Measurements from ENCODE around the gene YY2. TPM values are rescaled to one million over a fixed set of nuclear protein-coding genes. Genes with fewer than 3 reads are reported as not detected.
A peak's percentile ranks its signal among the peaks of the same experiment; 100 is the strongest.
"Not testable (repeated sequence)": the region's sequence is repeated elsewhere in the genome, so short reads cannot be mapped to it uniquely, and the experiment has no call there.

The YY2 gene
- polyA plus RNA-seq, result 1 to 10 TPM in 1 of 4 donors, under 1 TPM in 1, not detected in 2; 0.95 to 2.1 TPM
- long read RNA-seq, donor 1, partial matches to known transcripts, result 0 of 1 reads
- long read RNA-seq, donor 1, other reads (novel, unspliced or antisense), result 0 of 1 reads
- long read RNA-seq, donor 2, result 0 reads
- long read RNA-seq, donor 3, partial matches to known transcripts, result 0 of 2 reads
- long read RNA-seq, donor 3, other reads (novel, unspliced or antisense), result 0 of 2 reads
- long read RNA-seq, donor 4, result 0 reads
- long read RNA-seq, donor 5, result 0 reads
- long read RNA-seq, donor 6, partial matches to known transcripts, result 0 of 2 reads
- long read RNA-seq, donor 6, other reads (novel, unspliced or antisense), result 0 of 2 reads
- long read RNA-seq, donor 7, partial matches to known transcripts, result 0 of 3 reads
- long read RNA-seq, donor 7, other reads (novel, unspliced or antisense), result 0 of 3 reads
- long read RNA-seq, donor 8, result 0 reads
- long read RNA-seq, donor 9, result 0 reads
- long read RNA-seq, donor 10, partial matches to known transcripts, result 0 of 2 reads
- long read RNA-seq, donor 10, other reads (novel, unspliced or antisense), result 0 of 2 reads

DNA sequence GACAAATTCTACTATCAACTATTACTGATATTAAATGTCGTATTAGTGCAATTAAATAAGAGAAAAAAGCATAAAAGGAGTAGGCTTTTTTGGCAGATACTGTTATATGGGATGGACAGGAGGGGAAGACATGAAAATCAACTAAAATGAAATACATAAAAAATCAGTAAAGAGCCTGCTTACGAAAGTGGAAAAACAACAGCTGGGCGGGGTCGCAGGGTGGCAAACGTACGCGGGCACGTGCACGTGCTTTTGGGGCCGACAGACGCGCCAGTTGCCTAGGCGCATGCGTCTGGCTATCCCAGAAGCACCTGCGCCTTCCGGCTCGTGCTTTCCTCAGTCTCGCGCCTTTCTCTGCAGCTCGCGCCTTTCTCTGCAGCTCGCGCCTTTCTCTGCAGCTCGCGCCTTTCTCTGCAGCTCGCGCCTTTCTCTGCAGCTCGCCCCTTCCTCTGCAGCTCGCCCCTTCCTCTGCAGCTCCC, at the start of gene YY2:
Gene YY2, plus strand, starts transcription at position 51 of the 479 bp plus-strand sequence. CDS start 498 bp downstream, outside the sequence.
- WGBS, 3 donors, result 93 to 99% (median 98%) methylated on average over 25 to 29 of the region's 29 CpGs
- no peaks in the 10 kb centered on the region for H3K9me3 ChIP-seq (ENCODE audit: control insufficient read depth in 2 of 2, insufficient read depth in 1 of 2, low read depth in 1 of 2, low read length in 1 of 2)
- H3K27ac ChIP-seq (ENCODE audit: low read depth in 1 of 3, low read length in 2 of 3), result no peak within 1 kb of the TSS
- H3K36me3 ChIP-seq (ENCODE audit: control insufficient read depth in 3 of 3, insufficient read depth in 2 of 3, low read depth in 1 of 3, low read length in 3 of 3), result peaks cover 0 to 18% (median 2%) of the 10 kb centered on the region in 3 donors
- H3K27me3 ChIP-seq (ENCODE audit: control insufficient read depth in 3 of 3, insufficient read depth in 3 of 3, low read length in 3 of 3), result no peaks in the 10 kb centered on the region
- H3K4me1 ChIP-seq (ENCODE audit: control insufficient read depth in 3 of 3, insufficient read depth in 2 of 3, low read depth in 1 of 3, low read length in 2 of 3), result no peaks in the 10 kb centered on the region
- DNase-seq (no peak), FAIRE-seq (no peak)
- H3K4me3 ChIP-seq (ENCODE audit: low read depth in 1 of 3, low read length in 3 of 3), result no peak within 1 kb of the TSS

DNA sequence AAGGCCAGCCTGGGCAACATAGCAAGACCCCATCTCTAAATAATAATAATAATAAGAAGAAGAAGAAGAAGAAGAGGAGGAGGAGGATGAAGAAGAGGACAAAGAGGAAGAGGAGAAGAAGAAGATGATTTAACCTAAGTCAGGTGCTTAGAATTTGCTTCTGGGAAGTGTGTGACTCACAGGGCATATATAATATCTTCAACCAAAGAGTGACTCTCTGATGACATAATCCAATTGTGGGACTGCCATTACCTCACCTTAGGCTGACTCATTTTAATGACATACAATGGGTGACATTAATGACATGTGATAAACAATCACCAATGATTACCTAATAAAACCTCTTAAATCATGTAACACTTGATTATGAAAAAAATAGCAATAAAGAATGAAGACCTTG, 49.1 kb upstream of the YY2 start:
- no peak overlapping the region for H3K4me3 ChIP-seq (ENCODE audit: low read depth in 1 of 3, low read length in 3 of 3)
- H3K27ac ChIP-seq (ENCODE audit: low read depth in 1 of 3, low read length in 2 of 3), result no peak overlapping the region
- H3K4me1 ChIP-seq (ENCODE audit: control insufficient read depth in 3 of 3, insufficient read depth in 2 of 3, low read depth in 1 of 3, low read length in 2 of 3), result peaks cover 0 to 15% (median 0%) of the 10 kb centered on the region in 3 donors
- H3K27me3 ChIP-seq (ENCODE audit: control insufficient read depth in 3 of 3, insufficient read depth in 3 of 3, low read length in 3 of 3), result no peaks in the 10 kb centered on the region
- FAIRE-seq (no peak), DNase-seq (peak; percentile 9 to 27)
- H3K9me3 ChIP-seq (ENCODE audit: control insufficient read depth in 2 of 2, insufficient read depth in 1 of 2, low read depth in 1 of 2, low read length in 1 of 2), result peaks cover 0 to 4% of the 10 kb centered on the region in 2 donors
- no peaks in the 10 kb centered on the region for H3K36me3 ChIP-seq (ENCODE audit: control insufficient read depth in 3 of 3, insufficient read depth in 2 of 3, low read depth in 1 of 3, low read length in 3 of 3)

DNA sequence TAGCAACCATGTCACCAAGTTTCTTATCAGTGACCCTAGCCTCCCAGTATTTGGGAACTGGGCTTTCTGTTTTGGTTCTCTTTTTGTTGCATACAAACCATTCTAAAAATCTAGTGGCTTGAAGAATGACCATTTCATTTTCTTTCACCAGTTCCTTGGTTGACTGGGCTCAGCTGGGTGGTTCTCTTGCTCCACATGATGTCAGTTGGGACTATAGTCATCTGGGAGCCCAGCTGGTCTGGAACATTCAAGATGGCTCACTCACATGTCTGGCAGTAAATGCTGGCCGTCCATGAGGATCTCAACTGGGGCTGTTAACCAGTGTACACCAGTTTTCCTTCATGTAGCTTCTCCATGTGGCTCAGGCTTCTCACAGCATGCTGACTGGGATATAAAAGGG, 44.0 kb upstream of the YY2 start:
- no peaks in the 10 kb centered on the region for H3K36me3 ChIP-seq (ENCODE audit: control insufficient read depth in 3 of 3, insufficient read depth in 2 of 3, low read depth in 1 of 3, low read length in 3 of 3)
- DNase-seq (no peak), FAIRE-seq (no peak)
- H3K27ac ChIP-seq (ENCODE audit: low read depth in 1 of 3, low read length in 2 of 3), result no peak overlapping the region
- H3K27me3 ChIP-seq (ENCODE audit: control insufficient read depth in 3 of 3, insufficient read depth in 3 of 3, low read length in 3 of 3), result no peaks in the 10 kb centered on the region
- H3K9me3 ChIP-seq (ENCODE audit: control insufficient read depth in 2 of 2, insufficient read depth in 1 of 2, low read depth in 1 of 2, low read length in 1 of 2), result peaks cover 0 to 9% of the 10 kb centered on the region in 2 donors
- 70 to 91% (median 79%) methylated on average over 1 of the region's 1 CpG for WGBS, 3 donors
- H3K4me1 ChIP-seq (ENCODE audit: control insufficient read depth in 3 of 3, insufficient read depth in 2 of 3, low read depth in 1 of 3, low read length in 2 of 3), result no peaks in the 10 kb centered on the region
- H3K4me3 ChIP-seq (ENCODE audit: low read depth in 1 of 3, low read length in 3 of 3), result no peak overlapping the region

DNA sequence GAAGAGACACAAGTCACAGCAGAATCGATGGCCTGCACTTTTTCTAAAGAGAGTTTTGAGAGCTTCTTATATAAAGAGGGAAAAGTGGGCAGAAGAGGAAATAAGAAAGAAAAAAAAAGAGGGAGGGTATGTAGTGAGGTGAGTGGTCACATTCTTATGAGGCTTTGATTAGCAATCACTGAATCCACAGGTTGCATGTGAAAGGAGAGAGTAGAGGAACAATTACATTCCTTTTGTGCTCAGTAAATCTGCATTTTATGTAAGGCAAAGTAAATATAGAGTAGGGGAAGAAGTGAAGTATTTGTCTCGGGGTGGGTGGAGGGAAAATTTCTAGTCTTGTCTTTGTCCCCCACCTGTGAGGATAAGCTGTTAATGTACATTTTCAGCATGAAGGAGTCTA, 43.2 kb upstream of the YY2 start:
- Histone ChIP-seq H3K27ac (ENCODE audit: low read depth in 1 of 3, low read length in 2 of 3) (no peak overlapping the region), H3K27me3 (ENCODE audit: control insufficient read depth in 3 of 3, insufficient read depth in 3 of 3, low read length in 3 of 3) (no peaks in the 10 kb centered on the region), H3K4me1 (ENCODE audit: control insufficient read depth in 3 of 3, insufficient read depth in 2 of 3, low read depth in 1 of 3, low read length in 2 of 3) (no peaks in the 10 kb centered on the region), H3K9me3 (ENCODE audit: control insufficient read depth in 2 of 2, insufficient read depth in 1 of 2, low read depth in 1 of 2, low read length in 1 of 2) (peaks cover 0 to 9% of the 10 kb centered on the region in 2 donors), H3K4me3 (ENCODE audit: low read depth in 1 of 3, low read length in 3 of 3) (no peak overlapping the region), H3K36me3 (ENCODE audit: control insufficient read depth in 3 of 3, insufficient read depth in 2 of 3, low read depth in 1 of 3, low read length in 3 of 3) (no peaks in the 10 kb centered on the region)
- 80 to 86% (median 85%) methylated on average over 2 of the region's 2 CpGs for WGBS, 3 donors
- FAIRE-seq (no peak), DNase-seq (no peak)

DNA sequence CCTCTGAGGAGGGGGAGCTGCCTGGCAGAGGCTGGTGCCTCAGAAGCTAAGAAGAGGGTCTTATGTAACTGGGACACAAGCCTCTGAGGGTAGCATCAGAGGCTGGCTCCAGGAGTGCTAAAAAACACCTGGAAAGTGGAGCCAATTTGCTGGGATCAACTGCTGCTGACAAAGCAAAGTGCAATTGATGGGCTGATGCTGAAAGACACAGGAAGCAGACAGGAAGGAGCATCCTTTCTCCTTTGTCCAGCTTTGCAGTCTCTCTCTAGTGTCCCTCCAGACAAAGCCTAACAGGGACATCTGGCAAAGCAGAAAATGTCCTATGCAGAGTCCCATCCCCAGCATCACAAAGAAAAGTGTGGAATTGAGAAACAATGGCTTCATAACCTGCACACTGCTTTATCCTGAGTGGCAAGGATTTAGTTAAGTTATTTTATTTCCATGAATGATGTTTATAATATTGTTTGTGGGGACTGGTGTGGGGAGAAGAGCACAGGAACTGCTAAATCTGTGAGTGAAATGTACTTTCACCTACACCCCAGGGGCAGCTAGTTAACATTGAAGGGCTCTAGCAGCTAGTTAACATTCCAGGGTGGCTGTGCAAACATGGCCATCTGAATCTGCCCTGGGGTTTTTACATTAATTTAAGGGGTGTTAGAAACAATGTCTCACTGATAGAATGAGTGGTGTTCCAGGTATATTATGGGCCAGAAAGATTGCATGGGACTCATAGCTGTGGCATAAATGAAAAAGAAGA, 42.0 kb upstream of the YY2 start:
- no peak overlapping the region for H3K4me3 ChIP-seq (ENCODE audit: low read depth in 1 of 3, low read length in 3 of 3)
- FAIRE-seq (no peak), DNase-seq (no peak)
- no peak overlapping the region for H3K27ac ChIP-seq (ENCODE audit: low read depth in 1 of 3, low read length in 2 of 3)
- no peaks in the 10 kb centered on the region for H3K27me3 ChIP-seq (ENCODE audit: control insufficient read depth in 3 of 3, insufficient read depth in 3 of 3, low read length in 3 of 3)
- H3K9me3 ChIP-seq (ENCODE audit: control insufficient read depth in 2 of 2, insufficient read depth in 1 of 2, low read depth in 1 of 2, low read length in 1 of 2), result peaks cover 0 to 9% of the 10 kb centered on the region in 2 donors
- H3K36me3 ChIP-seq (ENCODE audit: control insufficient read depth in 3 of 3, insufficient read depth in 2 of 3, low read depth in 1 of 3, low read length in 3 of 3), result no peaks in the 10 kb centered on the region
- no peaks in the 10 kb centered on the region for H3K4me1 ChIP-seq (ENCODE audit: control insufficient read depth in 3 of 3, insufficient read depth in 2 of 3, low read depth in 1 of 3, low read length in 2 of 3)

DNA sequence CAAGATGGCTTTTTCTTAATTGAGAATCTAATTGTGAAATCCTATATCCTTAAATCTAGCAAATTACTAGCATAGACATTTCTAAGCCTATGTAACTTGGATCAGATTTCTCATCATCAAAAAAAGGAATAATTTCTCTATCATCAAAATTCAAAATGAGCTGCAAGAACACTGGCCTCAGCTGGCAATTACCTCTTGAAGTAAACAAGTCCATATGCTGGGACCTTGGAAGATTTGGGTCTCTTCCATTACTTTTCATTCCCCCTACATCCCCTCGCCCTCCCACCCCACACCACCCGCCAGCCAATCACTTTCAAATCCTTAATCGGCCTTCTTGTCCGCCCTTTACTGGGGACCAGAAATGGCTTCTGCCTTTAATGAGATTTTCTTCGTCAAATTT, 39.7 kb upstream of the YY2 start:
- WGBS, 3 donors, result 78 to 91% (median 88%) methylated on average over 5 of the region's 5 CpGs
- Histone ChIP-seq H3K36me3 (ENCODE audit: control insufficient read depth in 3 of 3, insufficient read depth in 2 of 3, low read depth in 1 of 3, low read length in 3 of 3) (no peaks in the 10 kb centered on the region), H3K27ac (ENCODE audit: low read depth in 1 of 3, low read length in 2 of 3) (no peak overlapping the region), H3K4me3 (ENCODE audit: low read depth in 1 of 3, low read length in 3 of 3) (no peak overlapping the region), H3K4me1 (ENCODE audit: control insufficient read depth in 3 of 3, insufficient read depth in 2 of 3, low read depth in 1 of 3, low read length in 2 of 3) (no peaks in the 10 kb centered on the region), H3K9me3 (ENCODE audit: control insufficient read depth in 2 of 2, insufficient read depth in 1 of 2, low read depth in 1 of 2, low read length in 1 of 2) (peaks cover 0 to 9% of the 10 kb centered on the region in 2 donors), H3K27me3 (ENCODE audit: control insufficient read depth in 3 of 3, insufficient read depth in 3 of 3, low read length in 3 of 3) (no peaks in the 10 kb centered on the region)
- FAIRE-seq (no peak), DNase-seq (no peak)

DNA sequence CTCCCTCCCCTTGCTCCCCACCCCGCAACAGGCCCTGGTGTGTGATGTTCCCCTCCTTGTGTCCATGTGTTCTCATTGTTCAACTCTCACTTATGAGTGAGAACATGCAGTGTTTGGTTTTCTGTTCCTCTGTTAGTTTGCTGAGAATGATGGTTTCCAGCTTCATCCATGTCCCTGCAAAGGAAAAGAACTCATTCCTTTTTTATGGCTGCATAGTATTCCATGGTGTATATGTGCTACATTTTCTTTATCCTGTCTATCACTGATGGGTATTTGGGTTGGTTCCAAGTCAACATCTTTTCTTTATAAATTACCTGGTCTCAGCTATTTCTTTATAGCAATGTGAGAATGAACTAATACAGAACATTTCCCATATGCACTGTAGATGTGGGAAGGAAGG, 35.6 kb upstream of the YY2 start:
- H3K4me1 ChIP-seq (ENCODE audit: control insufficient read depth in 3 of 3, insufficient read depth in 2 of 3, low read depth in 1 of 3, low read length in 2 of 3); H3K27me3 ChIP-seq (ENCODE audit: control insufficient read depth in 3 of 3, insufficient read depth in 3 of 3, low read length in 3 of 3); H3K27ac ChIP-seq (ENCODE audit: low read depth in 1 of 3, low read length in 2 of 3); DNase-seq; FAIRE-seq; H3K36me3 ChIP-seq (ENCODE audit: control insufficient read depth in 3 of 3, insufficient read depth in 2 of 3, low read depth in 1 of 3, low read length in 3 of 3); H3K9me3 ChIP-seq (ENCODE audit: control insufficient read depth in 2 of 2, insufficient read depth in 1 of 2, low read depth in 1 of 2, low read length in 1 of 2); H3K4me3 ChIP-seq (ENCODE audit: low read depth in 1 of 3, low read length in 3 of 3): not testable (repeated sequence)
- 84 to 100% (median 90%) methylated on average over 1 of the region's 1 CpG for WGBS, 3 donors

DNA sequence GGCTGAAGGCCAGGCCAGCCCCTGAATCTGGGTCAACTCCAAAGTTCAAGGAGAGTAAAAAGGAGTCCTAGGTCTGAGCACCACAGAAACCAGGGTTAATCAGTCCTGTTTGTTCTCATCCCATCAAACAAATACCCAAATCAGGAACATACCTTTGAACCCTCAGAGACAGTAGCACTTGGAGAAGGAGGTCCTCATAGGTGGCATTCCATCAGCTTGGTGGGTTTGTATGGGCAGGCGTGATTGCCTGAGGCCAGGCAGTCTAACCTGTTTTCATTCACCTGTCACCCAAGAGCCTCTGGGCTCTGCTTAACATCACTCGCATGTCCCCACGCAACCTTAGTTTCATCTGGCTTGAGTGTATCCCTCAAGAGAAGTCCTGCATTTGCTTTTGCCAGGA, 33.9 kb upstream of the YY2 start:
- H3K9me3 ChIP-seq (ENCODE audit: control insufficient read depth in 2 of 2, insufficient read depth in 1 of 2, low read depth in 1 of 2, low read length in 1 of 2), result no peaks in the 10 kb centered on the region
- H3K27ac ChIP-seq (ENCODE audit: low read depth in 1 of 3, low read length in 2 of 3), result no peak overlapping the region
- H3K4me3 ChIP-seq (ENCODE audit: low read depth in 1 of 3, low read length in 3 of 3), result no peak overlapping the region
- no peaks in the 10 kb centered on the region for H3K4me1 ChIP-seq (ENCODE audit: control insufficient read depth in 3 of 3, insufficient read depth in 2 of 3, low read depth in 1 of 3, low read length in 2 of 3)
- H3K36me3 ChIP-seq (ENCODE audit: control insufficient read depth in 3 of 3, insufficient read depth in 2 of 3, low read depth in 1 of 3, low read length in 3 of 3), result no peaks in the 10 kb centered on the region
- DNase-seq, result no peak
- no peaks in the 10 kb centered on the region for H3K27me3 ChIP-seq (ENCODE audit: control insufficient read depth in 3 of 3, insufficient read depth in 3 of 3, low read length in 3 of 3)
- FAIRE-seq, result no peak
- WGBS, 3 donors, result 80 to 92% (median 86%) methylated on average over 3 of the region's 3 CpGs

All from small intestine (tissue), 16 donors.